H1 (cell line): ENCODE data around the gene DOCK8. TPM values are rescaled to one million over a fixed set of nuclear protein-coding genes. Genes with fewer than 3 reads are reported as not detected.

Experiments
- CTCF ChIA-PET: fragments of 300-600 bp; sonication (Branson Sonifier 250); formaldehyde crosslinking; loops from one replicate; lab custom pipeline; 2021; ENCODE audit not compliant: partially characterized antibody; lab: Charles Lee
- POLR2A ChIA-PET: fragments of 300-600 bp; sonication (Branson Sonifier 250); formaldehyde crosslinking; loops from one replicate; lab custom pipeline; 2021; ENCODE audit warnings: inconsistent platforms; ENCODE audit not compliant: partially characterized antibody; lab: Charles Lee
- DNase-seq, 2 experiments: peaks; one replicate each; pipeline versions ENCODE4 v3.0.0 to v3.0.0-alpha.2; 2010 to 2022; ENCODE audit warnings: low spot score in 2 of 2, low read depth in 1 of 2, mixed read lengths in 1 of 2
- FAIRE-seq: peaks from 2 replicates; lab custom pipeline; 2011; peaks lifted over from hg19 to GRCh38; lab: Jason Lieb, UNC
- H2AFZ ChIP-seq: 2 replicates; pipeline ENCODE4 v1.8.1; 2012; ENCODE audit warnings: low read length, inconsistent platforms
- H2AK5ac ChIP-seq: 2 replicates; pipeline ENCODE4 v1.6.1; 2013; ENCODE audit warnings: low read depth, low read length
- H2BK120ac ChIP-seq: replicated peaks from 2 replicates; pipeline ENCODE3; 2013; ENCODE audit warnings: low read depth, low read length, inconsistent platforms
- H2BK12ac ChIP-seq: 2 replicates; pipeline ENCODE4 v1.6.1; 2013; ENCODE audit warnings: low read depth, low read length
- H2BK15ac ChIP-seq: 2 replicates; pipeline ENCODE4 v1.6.1; 2013; ENCODE audit warnings: low read length
- H2BK20ac ChIP-seq: 2 replicates; pipeline ENCODE4 v1.6.1; 2013; ENCODE audit warnings: low read length
- H2BK5ac ChIP-seq: 2 replicates; pipeline ENCODE4 v1.6.1; 2013; ENCODE audit warnings: low read depth, low read length
- H3K14ac ChIP-seq: 2 replicates; pipeline ENCODE4 v1.6.1; 2013; ENCODE audit warnings: inconsistent platforms; ENCODE audit not compliant: insufficient read length
- H3K18ac ChIP-seq: 2 replicates; pipeline ENCODE4 v1.6.1; 2013; ENCODE audit warnings: low read length; ENCODE audit errors: extremely low read depth
- H3K23ac ChIP-seq: 2 replicates; pipeline ENCODE4 v1.6.1; 2013; ENCODE audit warnings: inconsistent platforms; ENCODE audit not compliant: insufficient read length
- H3K23me2 ChIP-seq: 2 replicates; pipeline ENCODE4 v1.6.1; 2013; ENCODE audit warnings: low read depth, low read length
- H3K27ac ChIP-seq: 2 replicates; pipeline ENCODE4 v1.6.1; 2011; ENCODE audit warnings: low read depth, low read length, inconsistent platforms
- H3K27me3 ChIP-seq, 4 experiments: replicated peaks in 1 of 4; 1 replicate in 1 of 4; 2 replicates in 3 of 4; pipeline versions ENCODE4 v1.6.1 to v1.8.1; 2011 to 2013; ENCODE audit warnings: low read length in 3 of 4, mild to moderate bottlenecking in 3 of 4, inconsistent platforms in 2 of 4, mixed read lengths in 2 of 4, moderate library complexity in 1 of 4; ENCODE audit not compliant: control insufficient read depth in 3 of 4, insufficient read depth in 3 of 4; ENCODE audit errors: extremely low read depth in 1 of 4
- H3K36me3 ChIP-seq, 4 experiments: 2 replicates each; pipeline versions ENCODE4 v1.6.1 to v1.8.1; 2011 to 2013; ENCODE audit warnings: mild to moderate bottlenecking in 4 of 4, low read length in 3 of 4, moderate library complexity in 2 of 4, control low read depth in 1 of 4, inconsistent platforms in 1 of 4; ENCODE audit not compliant: insufficient read depth in 4 of 4, control insufficient read depth in 2 of 4
- H3K4ac ChIP-seq: replicated peaks from 2 replicates; pipeline ENCODE3; 2013; ENCODE audit warnings: low read length, low read depth, mixed read lengths, inconsistent platforms; ENCODE audit not compliant: insufficient read length
- H3K4me1 ChIP-seq, 4 experiments: replicated peaks in 1 of 4; 1 replicate in 1 of 4; 2 replicates in 3 of 4; pipeline versions ENCODE4 v1.6.1 to v1.8.1; 2011 to 2013; ENCODE audit warnings: low read length in 3 of 4, inconsistent platforms in 2 of 4, mixed read lengths in 1 of 4; ENCODE audit not compliant: insufficient read depth in 4 of 4, control insufficient read depth in 3 of 4
- H3K4me2 ChIP-seq, 2 experiments: 2 replicates each; pipeline versions ENCODE4 v1.6.1 to v1.8.1; 2011 to 2013; ENCODE audit warnings: low read depth in 2 of 2, low read length in 2 of 2, control low read depth in 1 of 2, inconsistent platforms in 1 of 2, mild to moderate bottlenecking in 1 of 2; ENCODE audit not compliant: insufficient read depth in 1 of 2
- H3K4me3 ChIP-seq, 4 experiments: fragments of 200-600, 300-600 bp in 1 of 4; sonication (generic), shearing (Covaris generic), sonication (Bioruptor Twin) in 1 of 4; 2 replicates each; pipeline versions ENCODE4 v1.5.1 to v1.8.1; 2011 to 2016; ENCODE audit warnings: low read length in 4 of 4, low read depth in 3 of 4, control low read depth in 2 of 4, inconsistent platforms in 2 of 4, mild to moderate bottlenecking in 2 of 4, mixed read lengths in 1 of 4, moderate library complexity in 1 of 4; ENCODE audit not compliant: insufficient read depth in 2 of 4; ENCODE audit errors: extremely low read depth in 1 of 4
- H3K56ac ChIP-seq: replicated peaks from 2 replicates; pipeline ENCODE3; 2013; ENCODE audit warnings: low read depth, mild to moderate bottlenecking, mixed read lengths, low read length, inconsistent platforms; ENCODE audit not compliant: insufficient read length
- H3K79me1 ChIP-seq: 2 replicates; pipeline ENCODE4 v1.6.1; 2013; ENCODE audit warnings: low read depth, low read length, control low read depth
- H3K79me2 ChIP-seq, 2 experiments: 2 replicates each; pipeline versions ENCODE4 v1.6.1 to v1.8.1; 2012 to 2013; ENCODE audit warnings: low read length in 2 of 2, mild to moderate bottlenecking in 2 of 2, inconsistent platforms in 1 of 2; ENCODE audit not compliant: insufficient read depth in 2 of 2, control insufficient read depth in 1 of 2
- H3K9ac ChIP-seq, 4 experiments: replicated peaks in 1 of 4; 1 replicate in 1 of 4; 2 replicates in 3 of 4; pipeline versions ENCODE4 v1.6.1 to v1.8.1; 2011 to 2013; ENCODE audit warnings: low read depth in 3 of 4, low read length in 3 of 4, control low read depth in 2 of 4, mild to moderate bottlenecking in 2 of 4, moderate library complexity in 2 of 4, inconsistent platforms in 1 of 4; ENCODE audit errors: extremely low read depth in 1 of 4
- H3K9me3 ChIP-seq, 2 experiments: 2 replicates each; pipeline versions ENCODE4 v1.6.1 to v1.8.1; 2012 to 2013; ENCODE audit warnings: mild to moderate bottlenecking in 2 of 2, moderate library complexity in 2 of 2, control low read depth in 1 of 2, inconsistent platforms in 1 of 2, low read depth in 1 of 2, low read length in 1 of 2, mixed read lengths in 1 of 2; ENCODE audit not compliant: insufficient read depth in 2 of 2
- H4K20me1 ChIP-seq, 2 experiments: replicated peaks in 1 of 2; 2 replicates each; pipeline versions ENCODE3 to v1.8.1; 2011 to 2013; ENCODE audit warnings: inconsistent platforms in 2 of 2, low read length in 2 of 2, mild to moderate bottlenecking in 1 of 2; ENCODE audit not compliant: insufficient read depth in 2 of 2, control insufficient read depth in 1 of 2
- H4K5ac ChIP-seq: 2 replicates; pipeline ENCODE4 v1.6.1; 2013; ENCODE audit warnings: low read length, low read depth, mixed read lengths, inconsistent platforms; ENCODE audit not compliant: insufficient read length
- H4K8ac ChIP-seq: 2 replicates; pipeline ENCODE4 v1.8.0; 2013; ENCODE audit warnings: mild to moderate bottlenecking, moderate library complexity, low read length, inconsistent platforms; ENCODE audit not compliant: insufficient read depth; ENCODE audit errors: extremely low read depth
- H4K91ac ChIP-seq: replicated peaks from 2 replicates; pipeline ENCODE3; 2013; ENCODE audit warnings: low read length, mixed read lengths, inconsistent platforms; ENCODE audit not compliant: insufficient read length
- ATF2 ChIP-seq: IDR thresholded peaks from 2 replicates; pipeline ENCODE4 v1.6.1; 2012; ENCODE audit warnings: low read length, inconsistent platforms
- ATF3 ChIP-seq: IDR thresholded peaks from 2 replicates; pipeline ENCODE4 v1.6.1; 2011; ENCODE audit warnings: low read depth, mild to moderate bottlenecking, low read length; ENCODE audit not compliant: insufficient read depth
- EGR1 ChIP-seq: IDR thresholded peaks from 2 replicates; pipeline ENCODE4 v1.6.1; 2011; ENCODE audit warnings: low read depth, low read length, borderline replicate concordance
- GTF2F1 ChIP-seq: IDR thresholded peaks from 2 replicates; pipeline ENCODE4 v1.6.1; 2012; ENCODE audit warnings: low read depth, low read length, improper control_type of control experiment, borderline replicate concordance
- HDAC2 ChIP-seq, 2 experiments: fragments of 300-600 bp in 1 of 2; sonication (generic) in 1 of 2; IDR thresholded peaks; 2 replicates each; pipeline ENCODE4 v1.6.1; 2011 to 2012; ENCODE audit warnings: low read depth in 2 of 2, low read length in 2 of 2, mild to moderate bottlenecking in 2 of 2, moderate library complexity in 2 of 2, borderline replicate concordance in 1 of 2, inconsistent platforms in 1 of 2
- KDM1A ChIP-seq: fragments of 200-600, 300-600 bp; sonication (generic); IDR thresholded peaks from 2 replicates; pipeline ENCODE4 v1.7.1; 2016; ENCODE audit warnings: mild to moderate bottlenecking, low read length, borderline replicate concordance
- KDM4A ChIP-seq: IDR thresholded peaks from one replicate; pipeline ENCODE4 v1.7.1; 2012; ENCODE audit warnings: low read depth, mild to moderate bottlenecking, moderate library complexity, low read length, inconsistent platforms; ENCODE audit not compliant: severe bottlenecking
- NANOG ChIP-seq: IDR thresholded peaks from 2 replicates; pipeline ENCODE4 v1.6.1; 2011; ENCODE audit warnings: low read length, low read depth, mild to moderate bottlenecking, inconsistent platforms; ENCODE audit not compliant: insufficient read depth, poor library complexity, severe bottlenecking
- POLR2AphosphoS5 ChIP-seq: IDR thresholded peaks from 2 replicates; pipeline ENCODE4 v1.6.1; 2011; ENCODE audit warnings: low read depth, low read length
- RFX5 ChIP-seq: IDR thresholded peaks from 2 replicates; pipeline ENCODE4 v1.6.1; 2011; ENCODE audit warnings: low read depth, low read length, improper control_type of control experiment, borderline replicate concordance
- SP2 ChIP-seq: IDR thresholded peaks from 2 replicates; pipeline ENCODE4 v1.6.1; 2012; ENCODE audit warnings: mild to moderate bottlenecking, low read length, inconsistent platforms
- TEAD4 ChIP-seq: IDR thresholded peaks from 2 replicates; pipeline ENCODE4 v1.6.1; 2012; ENCODE audit warnings: low read depth, low read length, inconsistent platforms, mixed read lengths
- WGBS, 2 experiments: shearing (Covaris generic) in 1 of 2; methylation state at CpG; one replicate each; pipeline versions ENCODE4 v1.1.6 to v1.1.7; 2013 to 2015; ENCODE audit warnings: low lambda C conversion rate in 2 of 2, mixed read lengths in 2 of 2, inconsistent platforms in 1 of 2, low coverage in 1 of 2, missing lambda C conversion rate in 1 of 2; ENCODE audit not compliant: insufficient replicate concordance in 2 of 2, insufficient coverage in 1 of 2, insufficient read length in 1 of 2; ENCODE audit errors: extremely low coverage in 1 of 2, missing lambda C conversion rate in 1 of 2; 5-methylcytosine and 5-hydroxymethylcytosine counted together
- polyA plus RNA-seq, 7 experiments: library from polyadenylated mRNA; depleted of rRNA in 3 of 7; stranded (reverse) in 5 of 7; unstranded in 2 of 7; fragments of >200 nt in 5 of 7; fragments of 200-250 nt in 2 of 7; gene quantifications; 1 replicate in 5 of 7; 2 replicates in 1 of 7; 4 replicates in 1 of 7; pipeline versions ENCODE4 v1.2.1 to v1.2.3, GENCODE V29; 2011 to 2013; ENCODE audit warnings: missing spikeins in 2 of 7, mixed read lengths in 2 of 7
- total RNA-seq: library from RNA; stranded (reverse); fragmentation: NEBNext Ultra II Directional; extraction: Animal tissue kit (Norgen Biotek cat#: 25700); gene quantifications from 2 replicates; pipeline ENCODE4 v1.2.1, GENCODE V29; 2021

DOCK8 gene
- total and polyA plus RNA-seq, 2 of the 8 experiments (the other 6 are each of a cell fraction or from before 2014, with no cell fraction given) = 0.57 to 2.0 TPM

GRCh38 chr9:431701-432100 is 217.0 kb downstream of the DOCK8 start:
- FAIRE-seq = no peak
- TF ChIP-seq KDM4A = no peak
- TF ChIP-seq ATF3 = no peak
- no peak for TF ChIP-seq EGR1
- no peak for TF ChIP-seq GTF2F1
- no peak for TF ChIP-seq ATF2
- TF ChIP-seq RFX5 = no peak
- no peak for TF ChIP-seq NANOG
- no peak for TF ChIP-seq KDM1A
- TF ChIP-seq POLR2AphosphoS5 = no peak
- no peak for TF ChIP-seq SP2
- no peak for TF ChIP-seq HDAC2 (IDR thresholded peaks at IDR 0.05; ENCODE audit: borderline replicate concordance in 1 of 2, low read depth in 2 of 2, low read length in 2 of 2)
- TF ChIP-seq TEAD4 = no peak

More at GRCh38 chr9:431701-432100, 217.0 kb downstream of the DOCK8 start:
- H3K4ac ChIP-seq = no peak overlapping the region
- no peak overlapping the region for H4K8ac ChIP-seq
- no peaks in the 10 kb centered on the region for H3K79me1 ChIP-seq
- no peak overlapping the region for H3K56ac ChIP-seq
- H3K36me3 ChIP-seq = no peaks in the 10 kb centered on the region
- no peak overlapping the region for H2BK5ac ChIP-seq
- H3K4me2 ChIP-seq = no peak overlapping the region
- H4K91ac ChIP-seq = no peak overlapping the region
- H2BK20ac ChIP-seq = no peak overlapping the region
- H2BK120ac ChIP-seq = no peak overlapping the region
- ChIA-PET POLR2A (no interaction called here), CTCF (no interaction called here)
- H2AK5ac ChIP-seq = no peak overlapping the region
- no peaks in the 10 kb centered on the region for H3K9me3 ChIP-seq
- no peak overlapping the region for H3K14ac ChIP-seq
- no peak overlapping the region for H3K4me3 ChIP-seq
- no peak overlapping the region for H3K9ac ChIP-seq
- DNase-seq = no peak
- H2AFZ ChIP-seq = no peak overlapping the region
- no peaks in the 10 kb centered on the region for H3K23me2 ChIP-seq
- H3K27me3 ChIP-seq = 0 out of 7 replicates have a peak, but pooled peaks cover 0 to 1% (median 0%) of the 10 kb centered on the region in 4 experiments
- H4K5ac ChIP-seq = no peak overlapping the region
- H3K18ac ChIP-seq = no peak overlapping the region
- H3K23ac ChIP-seq = no peak overlapping the region
- no peaks in the 10 kb centered on the region for H3K79me2 ChIP-seq
- peaks cover 0 to 3% (median 0%) of the 10 kb centered on the region in 4 experiments; a peak in 1 of 7 replicates for H3K4me1 ChIP-seq
- WGBS, 2 experiments = 95% methylated on average over 1 of the region's 1 CpG; no CpG with 5 or more reads in 1 of the 2 experiments
- no peaks in the 10 kb centered on the region for H4K20me1 ChIP-seq
- H3K27ac ChIP-seq = no peak overlapping the region
- no peak overlapping the region for H2BK12ac ChIP-seq
- no peak overlapping the region for H2BK15ac ChIP-seq
